ENCODE results near the gene NOC4L. TPM values are rescaled to one million over a fixed set of nuclear protein-coding genes. Genes with fewer than 3 reads are reported as not detected.

NOC4L gene
- total RNA-seq, 1 experiment from 2014 or later = 10.4 TPM

GRCh38 chr12:132200800-132201199 is 56.5 kb downstream of the NOC4L start:
- no peak for DNase-seq
- no peaks in the 10 kb centered on the region for H3K9me2 ChIP-seq (replicated peaks; ENCODE audit: insufficient read depth, low read length)
- H3K36me3 ChIP-seq (ENCODE audit: insufficient read depth, low read length) = no peaks in the 10 kb centered on the region
- H2AFZ ChIP-seq (ENCODE audit: low read length) = no peak overlapping the region
- no peaks in the 10 kb centered on the region for H3K27me3 ChIP-seq (ENCODE audit: low read length)
- no peaks in the 10 kb centered on the region for H3K4me1 ChIP-seq (ENCODE audit: low read length)
- no peak overlapping the region for H3K9ac ChIP-seq (ENCODE audit: low read length)
- H3K79me2 ChIP-seq (ENCODE audit: low read length) = no peaks in the 10 kb centered on the region
- H3K4me2 ChIP-seq (ENCODE audit: low read depth, low read length, poor library complexity, severe bottlenecking) = no peak overlapping the region
- no peaks in the 10 kb centered on the region; the same call in 1 of the 2 replicates for H4K20me1 ChIP-seq (ENCODE audit: insufficient read depth, low read depth, low read length)
- no peak overlapping the region for H3K4me3 ChIP-seq (ENCODE audit: low read length)
- H3K27ac ChIP-seq (ENCODE audit: low read length) = no peak overlapping the region
- H3K9me3 ChIP-seq (ENCODE audit: low read length) = no peaks in the 10 kb centered on the region

GRCh38 chr12:132201391-132202120 is 57.3 kb downstream of the NOC4L start:
- Histone ChIP-seq H3K27ac (ENCODE audit: low read length) (no peak overlapping the region), H4K20me1 (ENCODE audit: insufficient read depth, low read depth, low read length) (no peaks in the 10 kb centered on the region; the same call in 1 of the 2 replicates), H3K9me3 (ENCODE audit: low read length) (no peaks in the 10 kb centered on the region)

More at GRCh38 chr12:132201391-132202120, 57.3 kb downstream of the NOC4L start:
- Histone ChIP-seq H3K9ac (ENCODE audit: low read length) (no peak overlapping the region), H3K36me3 (ENCODE audit: insufficient read depth, low read length) (no peaks in the 10 kb centered on the region), H2AFZ (ENCODE audit: low read length) (no peak overlapping the region), H3K4me3 (ENCODE audit: low read length) (no peak overlapping the region), H3K4me1 (ENCODE audit: low read length) (no peaks in the 10 kb centered on the region), H3K4me2 (ENCODE audit: low read depth, low read length, poor library complexity, severe bottlenecking) (no peak overlapping the region), H3K79me2 (ENCODE audit: low read length) (no peaks in the 10 kb centered on the region), H3K9me2 (replicated peaks; ENCODE audit: insufficient read depth, low read length) (no peaks in the 10 kb centered on the region), H3K27me3 (ENCODE audit: low read length) (no peaks in the 10 kb centered on the region)
- DNase-seq = no peak

Small RNA genes lying within 50 kb of the gene (small RNA-seq; reads per million reads assigned to genes)
- gene AC138466.3 = not detected

Other genes starting within 250 kb of the NOC4L start
- 2.8 and 6.9 TPM in 2 replicates for gene ULK1, start 249.8 kb upstream of the NOC4L start, total RNA-seq (2014; rRNA removed; shearing (Covaris generic); ENCODE audit: low replicate concordance)
- gene PUS1, start 215.2 kb upstream of the NOC4L start, total RNA-seq (2014; rRNA removed; shearing (Covaris generic); ENCODE audit: low replicate concordance) = 11.9 and 32.3 TPM in 2 replicates
- gene EP400, start 194.5 kb upstream of the NOC4L start, total RNA-seq (2014; rRNA removed; shearing (Covaris generic); ENCODE audit: low replicate concordance) = 13.7 and 16.8 TPM in 2 replicates
- 6.4 and 14.9 TPM in 2 replicates for gene DDX51, start 138 bp upstream of the NOC4L start, total RNA-seq (2014; rRNA removed; shearing (Covaris generic); ENCODE audit: low replicate concordance)
- gene GALNT9, start 185.1 kb downstream of the NOC4L start, total RNA-seq (2014; rRNA removed; shearing (Covaris generic); ENCODE audit: low replicate concordance) = not detected in 2 replicates